ENCODE data around the gene CELF1. TPM values are rescaled to one million over a fixed set of nuclear protein-coding genes. Genes with fewer than 3 reads are reported as not detected.
"Not testable (repeated sequence)": the region's sequence is repeated elsewhere in the genome, so short reads cannot be mapped to it uniquely, and the experiment has no call there.

CELF1 gene
- total RNA-seq, 4 donors from 2014 or later, result 51.2 to 138 (median 121) TPM

DNA sequence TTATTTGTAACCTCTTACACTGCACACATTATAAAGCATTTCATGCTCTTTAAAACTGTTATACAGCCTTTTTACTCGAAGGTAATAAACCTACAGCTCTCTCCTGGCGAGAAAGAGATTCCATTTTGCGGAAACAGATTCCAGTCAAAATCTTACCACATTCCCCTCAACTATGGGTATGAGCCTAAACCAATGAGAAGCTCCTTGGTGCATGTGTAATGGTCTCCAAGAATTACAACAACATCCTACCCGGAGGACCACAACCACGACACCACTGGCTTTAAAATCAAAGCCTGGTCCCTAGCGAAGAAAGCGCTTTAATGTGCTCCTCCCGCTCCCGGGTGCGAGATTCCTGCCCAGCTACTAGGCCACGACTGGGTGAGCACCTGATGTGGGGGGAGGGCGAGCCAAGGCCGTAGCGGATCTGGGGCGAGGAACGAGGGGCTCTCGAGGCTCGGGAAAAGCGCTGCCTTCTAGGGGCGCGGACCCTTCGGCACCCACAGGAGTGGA lies 821 bp downstream of the CELF1 start:
- no peak for TF ChIP-seq POLR2A (IDR thresholded peaks at IDR 0.05)
- TF ChIP-seq, protein P1, sequence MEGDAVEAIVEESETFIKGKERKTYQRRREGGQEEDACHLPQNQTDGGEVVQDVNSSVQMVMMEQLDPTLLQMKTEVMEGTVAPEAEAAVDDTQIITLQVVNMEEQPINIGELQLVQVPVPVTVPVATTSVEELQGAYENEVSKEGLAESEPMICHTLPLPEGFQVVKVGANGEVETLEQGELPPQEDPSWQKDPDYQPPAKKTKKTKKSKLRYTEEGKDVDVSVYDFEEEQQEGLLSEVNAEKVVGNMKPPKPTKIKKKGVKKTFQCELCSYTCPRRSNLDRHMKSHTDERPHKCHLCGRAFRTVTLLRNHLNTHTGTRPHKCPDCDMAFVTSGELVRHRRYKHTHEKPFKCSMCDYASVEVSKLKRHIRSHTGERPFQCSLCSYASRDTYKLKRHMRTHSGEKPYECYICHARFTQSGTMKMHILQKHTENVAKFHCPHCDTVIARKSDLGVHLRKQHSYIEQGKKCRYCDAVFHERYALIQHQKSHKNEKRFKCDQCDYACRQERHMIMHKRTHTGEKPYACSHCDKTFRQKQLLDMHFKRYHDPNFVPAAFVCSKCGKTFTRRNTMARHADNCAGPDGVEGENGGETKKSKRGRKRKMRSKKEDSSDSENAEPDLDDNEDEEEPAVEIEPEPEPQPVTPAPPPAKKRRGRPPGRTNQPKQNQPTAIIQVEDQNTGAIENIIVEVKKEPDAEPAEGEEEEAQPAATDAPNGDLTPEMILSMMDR (IDR thresholded peaks at IDR 0.05), result no peak
- Histone ChIP-seq H3K36me3 (no peaks in the 10 kb centered on the region), H3K27ac (peak overlapping the region; percentile 91 to 93), H3K27me3 (no peaks in the 10 kb centered on the region), H3K9me3 (no peaks in the 10 kb centered on the region), H3K4me3 (peak overlapping the region; percentile 77 to 94), H3K4me1 (peaks cover 0 to 9% of the 10 kb centered on the region in 2 donors)
- intact Hi-C loops (cut with DNase I; ENCODE audit: low total_unique reads), result no loop called here
- peak in 1 of 2 donors; percentile 25 for DNase-seq

DNA sequence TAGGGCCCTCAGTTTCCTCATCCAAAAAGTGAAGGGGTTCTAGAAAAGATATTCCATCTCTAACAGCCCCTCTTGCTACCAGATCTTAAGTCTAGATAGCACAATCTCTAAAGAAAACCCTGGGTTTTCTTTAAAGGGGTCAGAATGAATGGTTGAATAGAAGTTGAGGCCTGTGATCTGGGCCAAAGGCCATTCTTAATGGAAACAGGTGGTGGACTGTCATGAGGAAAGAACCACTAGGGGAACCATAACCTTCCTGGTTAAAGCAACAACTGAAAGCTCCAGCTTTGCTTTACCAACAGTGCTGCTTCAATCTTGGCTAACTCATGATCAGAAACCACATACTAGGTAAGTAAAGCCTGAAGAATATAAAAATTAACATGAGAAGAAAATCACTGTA lies 1.8 kb downstream of the CELF1 start:
- no peak for TF ChIP-seq POLR2A (IDR thresholded peaks at IDR 0.05)
- TF ChIP-seq, protein P1 (IDR thresholded peaks at IDR 0.05), result no peak
- H3K4me1 ChIP-seq, result peaks cover 0 to 9% of the 10 kb centered on the region in 2 donors
- no peak for DNase-seq
- H3K36me3 ChIP-seq, result no peaks in the 10 kb centered on the region
- H3K9me3 ChIP-seq, result no peaks in the 10 kb centered on the region
- H3K27ac ChIP-seq, result peak overlapping the region in 1 of 2 donors; percentile 91
- no peaks in the 10 kb centered on the region for H3K27me3 ChIP-seq
- H3K4me3 ChIP-seq, result peak overlapping the region in 1 of 2 donors; percentile 94
- intact Hi-C loops (cut with DNase I; ENCODE audit: low total_unique reads), result no loop called here

DNA sequence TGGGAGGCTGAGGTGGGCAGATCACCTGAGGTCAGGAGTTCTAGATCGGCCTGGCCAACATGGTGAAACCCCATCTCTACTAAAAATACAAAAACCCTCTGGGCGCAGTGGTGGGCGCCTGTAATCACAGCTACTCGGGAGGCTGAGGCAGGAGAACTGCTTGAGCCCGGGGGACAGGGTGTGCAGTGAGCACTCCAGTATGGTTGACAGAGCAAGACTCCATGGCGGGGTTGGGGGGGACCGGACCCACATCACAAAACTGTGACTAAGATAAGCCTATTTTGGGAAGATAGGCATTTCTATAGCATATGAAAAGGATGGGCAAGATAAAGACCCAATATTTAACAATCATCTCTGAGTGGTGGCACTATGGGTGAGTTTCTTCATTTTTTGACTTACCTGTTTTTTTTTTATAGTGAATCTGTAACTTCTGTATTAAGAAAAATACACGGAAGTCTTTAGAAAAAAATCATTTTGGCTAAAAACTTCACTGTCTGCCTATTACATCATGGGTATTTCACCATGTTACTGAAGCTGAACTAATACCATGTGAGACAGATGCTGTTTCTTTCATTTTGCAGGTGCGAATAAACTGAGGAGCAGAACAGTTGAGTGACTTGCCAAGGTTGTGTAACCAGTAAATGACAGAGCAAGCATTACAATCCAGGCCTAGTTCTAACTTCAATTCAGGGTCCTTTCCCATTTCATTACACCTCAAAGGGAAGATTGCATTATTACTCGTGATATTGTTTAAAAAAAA lies 2.5 kb downstream of the CELF1 start:
- intact Hi-C loops (cut with DNase I; ENCODE audit: low total_unique reads), result no loop called here
- Histone ChIP-seq H3K27ac (no peak overlapping the region), H3K9me3 (no peaks in the 10 kb centered on the region), H3K36me3 (no peaks in the 10 kb centered on the region), H3K27me3 (no peaks in the 10 kb centered on the region), H3K4me1 (peaks cover 0 to 9% of the 10 kb centered on the region in 2 donors), H3K4me3 (peak overlapping the region in 1 of 2 donors; percentile 94)
- TF ChIP-seq, protein P1 (IDR thresholded peaks at IDR 0.05), result no peak
- DNase-seq, result no peak

DNA sequence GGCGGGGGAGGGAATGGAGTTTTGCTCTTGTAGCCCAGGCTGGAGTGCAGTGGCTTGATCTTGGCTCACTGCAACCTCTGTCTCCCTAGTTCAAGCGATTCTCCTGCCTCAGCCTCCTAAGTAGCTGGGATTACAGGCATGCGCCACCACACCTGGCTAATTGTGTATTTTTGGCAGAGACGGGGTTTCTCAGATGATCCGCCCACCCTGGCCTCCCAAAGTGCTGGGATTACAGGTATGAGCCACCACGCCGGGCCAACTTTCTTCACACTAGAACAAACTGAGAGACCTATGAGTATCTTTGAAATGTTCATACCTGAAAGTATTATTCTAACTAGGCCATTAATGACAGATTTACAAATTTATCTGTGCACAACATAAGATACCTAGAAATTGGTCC lies 6.7 kb downstream of the CELF1 start:
- intact Hi-C loops (cut with DNase I; ENCODE audit: low total_unique reads); H3K9me3 ChIP-seq; H3K4me1 ChIP-seq; DNase-seq; H3K4me3 ChIP-seq; H3K27ac ChIP-seq; H3K27me3 ChIP-seq; H3K36me3 ChIP-seq: not testable (repeated sequence)

DNA sequence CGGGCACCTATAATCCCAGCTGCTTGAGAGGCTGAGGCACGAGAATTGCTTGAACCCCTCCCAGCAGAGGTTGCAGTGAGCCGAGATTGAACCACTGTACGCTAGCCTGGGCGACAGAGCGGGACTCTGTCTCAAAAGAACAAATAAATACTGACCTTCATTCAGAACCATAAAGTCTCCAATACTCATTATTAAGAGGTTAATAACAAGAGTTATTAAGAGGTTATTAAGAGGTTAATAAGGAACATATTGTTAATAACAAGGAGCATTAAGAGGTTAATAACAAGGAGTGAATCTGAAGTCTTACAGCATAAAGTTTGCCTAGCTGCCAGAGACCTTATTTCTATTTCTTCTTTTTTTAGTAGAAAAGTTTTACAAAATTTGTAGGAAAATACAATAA lies 7.6 kb downstream of the CELF1 start:
- intact Hi-C loops (cut with DNase I; ENCODE audit: low total_unique reads), result no loop called here
- Histone ChIP-seq H3K27ac (no peak overlapping the region), H3K9me3 (no peaks in the 10 kb centered on the region), H3K4me3 (no peak overlapping the region), H3K27me3 (no peaks in the 10 kb centered on the region), H3K36me3 (no peaks in the 10 kb centered on the region), H3K4me1 (peaks cover 0 to 5% of the 10 kb centered on the region in 2 donors)
- no peak for DNase-seq
- TF ChIP-seq, protein P1 (IDR thresholded peaks at IDR 0.05), result no peak
- TF ChIP-seq POLR2A (IDR thresholded peaks at IDR 0.05), result no peak

Data from uterus (tissue), 4 donors.